Transverse colon (tissue), 3 donors: ENCODE data around the gene PIWIL4.
A peak's percentile ranks its signal among the peaks of the same experiment; 100 is the strongest.

Experiments
- EP300 ChIP-seq: sonication (generic); formaldehyde crosslinking; IDR thresholded peaks from one replicate; pipeline ENCODE4 v1.6.1; 2017; ENCODE audit warnings: antibody characterized with exemption, low read depth
- POLR2A ChIP-seq: fragments of 450-650 bp; IDR thresholded peaks from one replicate; pipeline ENCODE4 v1.6.1; 2016; ENCODE audit warnings: antibody characterized with exemption, mild to moderate bottlenecking, moderate library complexity
- TF ChIP-seq, protein P1 (sequence below), 5 experiments: fragments of 200-600 bp in 3 of 5; fragments of 450-650 bp in 2 of 5; sonication (generic) in 3 of 5; IDR thresholded peaks; 1 replicate in 2 of 5; 2 replicates in 3 of 5; pipeline ENCODE4 v1.5.1; 2016 to 2017; ENCODE audit warnings: antibody characterized with exemption in 5 of 5, inconsistent platforms in 3 of 5, mild to moderate bottlenecking in 2 of 5, moderate library complexity in 1 of 5

DNA sequence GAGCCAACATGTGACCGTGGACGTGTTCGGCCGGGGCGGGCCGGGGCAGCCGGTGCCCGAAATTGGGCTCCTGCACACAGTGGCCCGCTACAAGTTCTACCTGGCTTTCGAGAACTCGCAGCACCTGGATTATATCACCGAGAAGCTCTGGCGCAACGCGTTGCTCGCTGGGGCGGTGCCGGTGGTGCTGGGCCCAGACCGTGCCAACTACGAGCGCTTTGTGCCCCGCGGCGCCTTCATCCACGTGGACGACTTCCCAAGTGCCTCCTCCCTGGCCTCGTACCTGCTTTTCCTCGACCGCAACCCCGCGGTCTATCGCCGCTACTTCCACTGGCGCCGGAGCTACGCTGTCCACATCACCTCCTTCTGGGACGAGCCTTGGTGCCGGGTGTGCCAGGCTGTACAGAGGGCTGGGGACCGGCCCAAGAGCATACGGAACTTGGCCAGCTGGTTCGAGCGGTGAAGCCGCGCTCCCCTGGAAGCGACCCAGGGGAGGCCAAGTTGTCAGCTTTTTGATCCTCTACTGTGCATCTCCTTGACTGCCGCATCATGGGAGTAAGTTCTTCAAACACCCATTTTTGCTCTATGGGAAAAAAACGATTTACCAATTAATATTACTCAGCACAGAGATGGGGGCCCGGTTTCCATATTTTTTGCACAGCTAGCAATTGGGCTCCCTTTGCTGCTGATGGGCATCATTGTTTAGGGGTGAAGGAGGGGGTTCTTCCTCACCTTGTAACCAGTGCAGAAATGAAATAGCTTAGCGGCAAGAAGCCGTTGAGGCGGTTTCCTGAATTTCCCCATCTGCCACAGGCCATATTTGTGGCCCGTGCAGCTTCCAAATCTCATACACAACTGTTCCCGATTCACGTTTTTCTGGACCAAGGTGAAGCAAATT is 21.7 kb upstream of the PIWIL4 start:
- TF ChIP-seq, protein P1, sequence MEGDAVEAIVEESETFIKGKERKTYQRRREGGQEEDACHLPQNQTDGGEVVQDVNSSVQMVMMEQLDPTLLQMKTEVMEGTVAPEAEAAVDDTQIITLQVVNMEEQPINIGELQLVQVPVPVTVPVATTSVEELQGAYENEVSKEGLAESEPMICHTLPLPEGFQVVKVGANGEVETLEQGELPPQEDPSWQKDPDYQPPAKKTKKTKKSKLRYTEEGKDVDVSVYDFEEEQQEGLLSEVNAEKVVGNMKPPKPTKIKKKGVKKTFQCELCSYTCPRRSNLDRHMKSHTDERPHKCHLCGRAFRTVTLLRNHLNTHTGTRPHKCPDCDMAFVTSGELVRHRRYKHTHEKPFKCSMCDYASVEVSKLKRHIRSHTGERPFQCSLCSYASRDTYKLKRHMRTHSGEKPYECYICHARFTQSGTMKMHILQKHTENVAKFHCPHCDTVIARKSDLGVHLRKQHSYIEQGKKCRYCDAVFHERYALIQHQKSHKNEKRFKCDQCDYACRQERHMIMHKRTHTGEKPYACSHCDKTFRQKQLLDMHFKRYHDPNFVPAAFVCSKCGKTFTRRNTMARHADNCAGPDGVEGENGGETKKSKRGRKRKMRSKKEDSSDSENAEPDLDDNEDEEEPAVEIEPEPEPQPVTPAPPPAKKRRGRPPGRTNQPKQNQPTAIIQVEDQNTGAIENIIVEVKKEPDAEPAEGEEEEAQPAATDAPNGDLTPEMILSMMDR (IDR thresholded peaks at IDR 0.05) = no peak
- TF ChIP-seq POLR2A (peak; percentile 45), EP300 (no peak)
